ENCODE data around the gene FARS2.
"Not testable (repeated sequence)": the region's sequence is repeated elsewhere in the genome, so short reads cannot be mapped to it uniquely, and the experiment has no call there.

Gene FARS2

DNA sequence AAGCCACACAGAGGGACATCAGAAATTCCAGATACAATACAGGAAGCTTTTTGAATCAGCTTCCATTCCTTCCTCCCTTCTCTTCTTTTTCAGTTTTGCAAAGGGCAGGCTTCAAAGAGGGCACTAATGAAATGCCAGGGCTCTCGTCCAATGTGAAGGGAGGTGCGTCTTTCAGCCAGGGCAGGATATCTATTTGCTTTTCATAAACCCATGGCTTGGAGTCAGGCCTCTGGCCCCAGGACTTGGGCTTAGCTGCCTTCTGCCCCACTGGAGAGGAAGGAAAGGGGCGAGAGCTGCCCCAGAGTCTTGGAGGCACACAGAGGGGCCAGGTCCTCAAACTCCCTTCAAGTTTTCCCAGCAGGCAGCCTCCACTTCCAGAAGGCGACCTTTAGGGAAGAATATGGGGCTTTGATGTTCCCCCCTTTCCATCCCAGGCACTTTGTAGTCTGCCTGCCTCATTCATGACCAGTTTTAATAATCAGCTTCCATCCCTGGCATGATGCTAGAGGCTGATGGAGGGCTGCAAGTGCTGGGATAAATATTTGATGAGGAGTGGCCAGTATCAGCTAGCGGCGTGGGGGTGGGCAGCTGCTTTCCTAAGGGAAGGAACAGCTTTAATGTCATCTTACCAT lies 510.6 kb downstream of the FARS2 start:
- DNase-seq, result no peak

DNA sequence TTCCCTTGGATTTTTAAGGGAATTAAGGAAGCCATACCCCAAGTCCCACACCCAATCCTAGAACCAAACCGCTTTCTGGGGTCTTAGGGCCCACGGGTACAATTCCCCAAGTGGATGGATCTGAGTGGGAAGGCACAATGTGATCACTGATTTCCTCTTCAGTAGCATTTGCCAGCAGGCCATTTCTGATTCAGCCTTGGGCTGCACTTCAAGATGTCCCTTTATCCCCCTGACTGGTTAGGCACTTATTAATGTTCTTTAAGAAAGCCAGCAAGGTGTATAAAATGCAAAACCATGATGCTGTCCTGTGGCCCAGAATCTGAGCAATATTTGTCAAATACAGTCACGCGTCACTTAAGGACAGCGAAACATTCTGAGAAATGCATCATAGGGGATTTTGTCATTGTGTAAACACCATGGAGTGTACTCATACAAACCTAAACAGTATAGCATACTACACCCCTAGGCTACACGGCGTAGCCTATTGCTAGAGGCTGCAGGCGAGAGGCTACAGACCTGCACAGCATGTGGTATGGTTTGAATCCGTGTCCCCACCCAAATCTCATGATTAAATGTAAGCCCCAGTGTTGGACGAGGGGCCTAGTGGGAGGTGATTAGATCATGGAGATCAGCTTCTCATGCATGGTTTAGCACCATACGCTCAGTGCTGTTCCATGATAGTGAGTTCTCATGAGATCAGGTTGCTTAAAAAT lies 511.3 kb downstream of the FARS2 start:
- no peak for DNase-seq

- DNase-seq, result no peak
Measured at GRCh38 chr6:5776104-5776503, 514.8 kb downstream of the FARS2 start.

GRCh38 chr6:5776706-5777390 lies 515.5 kb downstream of the FARS2 start:
- no peak for DNase-seq

DNA sequence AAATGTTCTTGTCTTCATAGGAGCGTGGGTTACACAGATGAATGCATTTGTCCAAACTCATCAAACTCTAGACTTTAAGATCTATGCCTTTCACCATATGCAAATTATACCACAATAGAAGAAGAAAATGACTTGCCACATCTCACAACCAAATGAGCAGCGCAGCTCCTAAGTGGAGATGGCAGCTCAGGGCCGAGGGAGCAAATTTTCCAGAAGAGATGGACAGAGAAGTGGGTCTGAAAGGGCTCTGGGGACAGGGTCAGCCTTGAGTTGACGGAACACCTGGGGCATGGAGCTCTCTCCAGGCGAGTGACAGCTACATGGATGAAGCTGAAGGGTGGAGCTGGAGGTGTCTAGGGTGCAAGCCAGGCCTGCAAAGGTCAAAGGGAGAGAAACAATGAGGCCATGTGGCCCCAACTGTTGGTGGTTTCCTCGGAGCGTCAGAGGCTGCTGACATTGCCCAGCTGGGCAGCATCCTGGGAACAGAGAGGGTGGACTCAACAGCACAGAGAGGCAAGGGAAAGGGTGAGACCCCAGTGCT lies 517.1 kb downstream of the FARS2 start:
- no peak for DNase-seq

- DNase-seq, result no peak
Measured at GRCh38 chr6:5778906-5779305, 517.6 kb downstream of the FARS2 start.

GRCh38 chr6:5781019-5781418 lies 519.7 kb downstream of the FARS2 start:
- DNase-seq, result no peak

- no peak for DNase-seq
Measured at GRCh38 chr6:5781966-5782556, 520.7 kb downstream of the FARS2 start.

DNA sequence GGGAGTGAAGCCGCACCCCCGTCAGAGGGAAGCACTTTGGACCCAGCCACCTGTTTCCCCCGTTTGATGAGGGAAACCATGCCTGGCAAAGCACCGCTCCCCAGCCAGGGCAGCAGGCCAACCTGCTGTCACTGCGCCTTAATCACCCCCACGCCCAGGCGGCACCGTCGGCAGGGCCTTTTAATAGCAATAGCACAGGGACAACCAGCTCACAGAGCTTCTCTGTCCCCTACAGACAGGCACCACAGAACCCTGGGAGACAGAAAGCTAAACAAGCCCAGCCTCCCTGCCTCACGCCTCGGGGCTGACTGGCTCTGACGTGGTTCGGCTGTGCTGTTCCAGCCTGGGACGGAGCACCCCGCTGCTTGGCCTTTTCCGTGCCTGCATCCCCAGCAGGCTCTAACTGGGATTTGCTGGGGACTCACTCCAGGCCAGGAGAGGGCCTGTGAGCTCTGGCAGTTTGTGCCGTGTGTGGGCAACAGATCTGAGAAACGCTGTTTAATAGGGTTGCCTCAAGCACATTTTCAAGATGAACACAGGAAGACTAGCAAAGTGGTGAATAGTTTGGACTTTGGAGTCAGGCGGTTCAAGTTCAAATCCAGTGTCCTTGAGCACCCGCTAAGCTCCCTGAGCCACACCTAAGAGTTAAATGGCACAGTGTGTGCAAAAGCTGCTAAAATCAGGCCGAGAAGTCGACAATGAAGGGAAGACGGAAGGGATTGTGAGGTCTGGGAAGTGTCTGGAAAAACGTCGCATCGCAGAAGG lies 521.7 kb downstream of the FARS2 start:
- DNase-seq, result no peak

GRCh38 chr6:5783584-5784089 lies 522.3 kb downstream of the FARS2 start:
- no peak for DNase-seq

GRCh38 chr6:5785249-5785648 lies 523.9 kb downstream of the FARS2 start:
- no peak for DNase-seq

DNA sequence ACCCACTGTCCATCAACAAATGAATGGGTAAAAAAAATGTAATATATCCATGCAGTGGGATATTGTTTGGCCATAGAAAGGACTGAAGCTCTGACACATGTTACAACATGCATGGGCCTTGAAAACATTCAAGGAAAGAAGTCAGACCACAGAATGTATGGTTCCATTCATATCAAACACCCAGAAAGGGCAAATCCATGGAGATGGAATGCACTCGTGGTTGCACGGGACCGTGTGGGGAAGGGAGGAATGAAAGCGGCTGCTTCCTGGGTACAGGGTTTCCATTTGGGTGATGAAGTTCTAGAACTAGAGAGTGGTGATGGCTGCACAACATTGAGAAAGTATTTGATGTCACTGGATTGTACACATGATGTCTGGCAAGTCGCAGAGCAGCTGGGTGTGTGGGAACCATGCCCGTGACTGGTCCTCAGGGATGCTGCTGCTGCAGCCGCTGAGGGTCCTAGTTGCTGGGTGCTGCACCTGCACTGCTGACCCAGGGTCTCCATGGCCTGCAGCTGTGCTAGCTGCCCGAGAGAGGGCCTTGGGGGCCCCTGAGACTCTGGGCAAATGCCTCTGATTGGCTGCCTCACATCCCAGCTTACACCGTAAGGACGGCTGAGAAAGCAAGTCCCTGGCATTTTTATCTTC lies 525.1 kb downstream of the FARS2 start:
- DNase-seq, result no peak

DNA sequence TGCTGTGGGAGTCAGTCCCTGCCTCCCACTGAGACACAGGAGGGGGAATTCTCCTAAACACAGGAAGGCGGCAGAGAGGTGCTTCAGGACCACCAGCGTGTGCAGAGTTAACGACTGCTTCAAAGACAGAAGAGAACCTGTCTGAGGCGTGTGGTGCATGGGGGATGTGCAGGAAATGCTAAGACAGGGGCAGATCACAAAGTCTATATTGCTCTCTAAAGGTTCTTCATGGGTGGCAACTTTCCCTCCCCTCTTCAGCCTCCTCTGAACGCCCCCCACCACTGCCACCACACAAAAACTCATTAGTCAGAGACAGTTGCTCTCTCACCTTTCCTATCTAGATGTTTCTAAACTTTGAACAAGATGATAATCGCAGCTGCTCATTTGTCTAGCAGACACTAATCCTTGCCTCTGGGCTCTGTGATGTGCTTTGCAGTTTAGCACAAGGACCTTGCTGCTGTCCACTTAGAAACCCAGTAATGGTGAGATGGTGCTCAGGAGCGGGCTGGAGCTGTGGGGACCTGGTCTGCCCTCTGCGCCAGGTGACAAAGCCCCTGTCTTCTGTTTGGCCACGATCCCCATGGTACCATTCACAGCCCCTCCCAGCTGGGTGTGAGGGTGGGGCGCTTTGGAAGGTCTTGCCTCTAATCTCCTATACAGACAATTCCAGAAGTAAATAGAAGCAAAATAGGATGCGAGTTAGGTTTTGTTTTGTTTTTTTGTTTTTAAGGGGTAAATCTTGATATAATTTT lies 525.8 kb downstream of the FARS2 start:
- no peak for DNase-seq

- DNase-seq, result not testable (repeated sequence)
Measured at GRCh38 chr6:5789426-5789825, 528.1 kb downstream of the FARS2 start.

DNA sequence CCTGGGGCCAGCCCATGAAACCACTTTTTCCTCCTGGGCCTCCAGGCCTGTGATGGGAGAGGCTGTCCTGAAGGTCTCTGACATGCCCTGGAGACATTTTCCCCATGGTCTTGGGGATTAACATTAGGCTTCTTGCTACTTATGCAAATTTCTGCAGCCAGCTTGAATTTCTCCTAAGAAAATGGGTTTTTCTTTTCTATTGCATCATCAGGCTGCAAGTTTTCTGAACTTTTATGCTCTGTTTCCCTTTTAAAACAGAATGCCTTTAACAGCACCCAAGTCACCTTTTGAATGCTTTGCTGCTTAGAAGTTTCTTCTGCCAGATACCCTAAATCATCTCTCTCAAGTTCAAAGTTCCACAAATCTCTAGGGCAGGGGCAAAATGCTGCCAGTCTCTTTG lies 535.2 kb downstream of the FARS2 start:
- not testable (repeated sequence) for DNase-seq

DNA sequence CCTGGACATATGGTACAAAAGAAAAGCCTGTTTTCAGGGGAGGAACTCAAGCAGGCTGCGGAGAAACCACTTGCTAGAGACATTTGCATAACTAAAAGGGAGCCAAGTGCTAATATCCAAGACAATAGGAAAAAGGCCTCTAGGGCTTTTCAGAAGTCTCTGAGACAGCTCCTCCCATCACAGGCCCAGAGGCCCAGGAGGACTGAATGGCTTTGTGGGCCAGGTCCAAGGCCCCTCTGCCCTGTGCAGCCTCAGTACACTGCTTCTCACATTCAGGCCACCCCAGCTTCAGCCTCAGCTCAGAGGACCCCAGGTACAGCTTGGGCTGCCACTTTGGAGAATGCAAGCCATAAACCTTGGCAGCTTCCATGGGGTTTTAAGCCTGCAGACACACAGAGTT lies 545.1 kb downstream of the FARS2 start:
- DNase-seq, result not testable (repeated sequence)

DNA sequence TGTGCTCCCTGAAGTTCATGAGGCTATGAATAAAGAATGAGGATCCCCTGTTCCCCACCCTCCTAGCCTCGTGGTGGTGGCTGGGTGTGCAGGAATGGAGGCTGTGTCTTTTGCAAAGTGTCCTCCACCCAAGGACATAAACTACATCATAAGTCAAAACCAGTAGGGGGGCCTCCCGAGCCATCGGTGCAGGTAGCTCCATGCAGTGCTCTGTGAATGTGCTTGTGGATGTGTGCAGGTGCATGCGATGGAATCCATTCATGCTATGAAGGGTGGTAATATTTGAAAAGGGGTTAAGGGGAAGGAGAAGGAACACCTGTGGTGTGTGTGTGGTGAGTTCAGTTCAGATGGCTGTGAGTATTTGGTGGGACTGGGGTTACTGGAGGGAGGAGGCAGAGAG lies 548.1 kb downstream of the FARS2 start:
- DNase-seq, result no peak

DNA sequence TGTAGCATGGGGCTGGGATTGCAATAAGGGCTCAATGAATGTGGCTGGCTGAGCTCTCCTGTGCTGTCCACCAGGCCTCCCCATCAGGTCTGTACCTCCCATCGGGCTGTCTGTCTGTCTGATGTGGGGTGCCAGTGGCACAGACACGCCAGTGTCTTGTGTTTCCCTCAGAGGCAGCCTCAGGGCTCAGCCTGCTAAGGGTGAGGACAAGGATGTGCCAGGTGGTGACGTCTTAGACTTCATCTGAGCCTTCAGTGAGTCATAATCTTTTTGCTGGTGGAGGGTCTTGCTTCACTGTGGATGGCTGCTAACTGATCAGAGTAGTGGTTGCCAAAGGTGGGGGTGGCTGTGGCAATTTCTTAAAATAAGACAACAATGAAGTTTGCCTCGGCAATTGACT lies 550.7 kb downstream of the FARS2 start:
- no peak for DNase-seq

GRCh38 chr6:5813625-5814027 lies 552.3 kb downstream of the FARS2 start:
- DNase-seq, result no peak

- no peak for DNase-seq
Measured at GRCh38 chr6:5814116-5814515, 552.8 kb downstream of the FARS2 start.

DNA sequence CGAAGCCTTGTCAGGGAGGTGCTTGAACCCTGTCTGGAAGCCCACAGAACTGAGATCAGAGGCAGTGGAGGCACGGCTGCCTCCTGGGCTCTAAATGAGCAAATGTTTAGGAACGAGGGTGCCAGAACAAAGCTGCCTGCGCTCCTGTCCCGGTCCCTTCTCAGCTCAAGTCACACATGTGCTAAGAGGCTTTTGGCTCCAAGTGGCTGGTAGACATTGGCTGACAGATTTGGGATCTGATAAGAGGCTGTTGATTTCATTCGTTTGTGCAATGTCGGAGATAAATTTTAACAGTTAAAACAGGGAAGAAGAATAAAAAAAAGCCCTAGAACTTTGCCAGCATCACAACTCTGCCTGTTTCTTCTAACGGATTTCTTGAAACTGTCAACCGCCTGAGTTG lies 553.6 kb downstream of the FARS2 start:
- DNase-seq, result no peak

Data from activated gamma-delta T cell treated with Interleukin-2 at 50 U/mL for 16 hours (primary cell).